BLaER1 (cell line): ENCODE results near the gene SLC25A24.
"Not testable (repeated sequence)": the region's sequence is repeated elsewhere in the genome, so short reads cannot be mapped to it uniquely, and the experiment has no call there.

Experiments used
- H3K27ac ChIP-seq: shearing (Covaris generic); formaldehyde crosslinking; 2 replicates; pipeline ENCODE4 v1.8.1; 2022
- H3K27me3 ChIP-seq: shearing (Covaris generic); formaldehyde crosslinking; 2 replicates; pipeline ENCODE4 v1.8.1; 2022
- H3K36me3 ChIP-seq: shearing (Covaris generic); formaldehyde crosslinking; 2 replicates; pipeline ENCODE4 v1.8.1; 2022
- H3K4me1 ChIP-seq: shearing (Covaris generic); formaldehyde crosslinking; 2 replicates; pipeline ENCODE4 v1.8.1; 2022
- H3K4me2 ChIP-seq: shearing (Covaris generic); formaldehyde crosslinking; 2 replicates; pipeline ENCODE4 v1.8.1; 2022
- H3K4me3 ChIP-seq: shearing (Covaris generic); formaldehyde crosslinking; 2 replicates; pipeline ENCODE4 v1.8.1; 2022
- H3K9ac ChIP-seq: shearing (Covaris generic); formaldehyde crosslinking; 2 replicates; pipeline ENCODE4 v1.8.1; 2022
- H3K9me3 ChIP-seq: shearing (Covaris generic); formaldehyde crosslinking; 2 replicates; pipeline ENCODE4 v1.8.1; 2022
- H4K20me1 ChIP-seq: shearing (Covaris generic); formaldehyde crosslinking; 2 replicates; pipeline ENCODE4 v1.8.1; 2022
- Cebpa-rat ChIP-seq: shearing (Covaris generic); IDR thresholded peaks from 2 replicates; pipeline ENCODE4 v1.8.1; 2022

The SLC25A24 gene

DNA sequence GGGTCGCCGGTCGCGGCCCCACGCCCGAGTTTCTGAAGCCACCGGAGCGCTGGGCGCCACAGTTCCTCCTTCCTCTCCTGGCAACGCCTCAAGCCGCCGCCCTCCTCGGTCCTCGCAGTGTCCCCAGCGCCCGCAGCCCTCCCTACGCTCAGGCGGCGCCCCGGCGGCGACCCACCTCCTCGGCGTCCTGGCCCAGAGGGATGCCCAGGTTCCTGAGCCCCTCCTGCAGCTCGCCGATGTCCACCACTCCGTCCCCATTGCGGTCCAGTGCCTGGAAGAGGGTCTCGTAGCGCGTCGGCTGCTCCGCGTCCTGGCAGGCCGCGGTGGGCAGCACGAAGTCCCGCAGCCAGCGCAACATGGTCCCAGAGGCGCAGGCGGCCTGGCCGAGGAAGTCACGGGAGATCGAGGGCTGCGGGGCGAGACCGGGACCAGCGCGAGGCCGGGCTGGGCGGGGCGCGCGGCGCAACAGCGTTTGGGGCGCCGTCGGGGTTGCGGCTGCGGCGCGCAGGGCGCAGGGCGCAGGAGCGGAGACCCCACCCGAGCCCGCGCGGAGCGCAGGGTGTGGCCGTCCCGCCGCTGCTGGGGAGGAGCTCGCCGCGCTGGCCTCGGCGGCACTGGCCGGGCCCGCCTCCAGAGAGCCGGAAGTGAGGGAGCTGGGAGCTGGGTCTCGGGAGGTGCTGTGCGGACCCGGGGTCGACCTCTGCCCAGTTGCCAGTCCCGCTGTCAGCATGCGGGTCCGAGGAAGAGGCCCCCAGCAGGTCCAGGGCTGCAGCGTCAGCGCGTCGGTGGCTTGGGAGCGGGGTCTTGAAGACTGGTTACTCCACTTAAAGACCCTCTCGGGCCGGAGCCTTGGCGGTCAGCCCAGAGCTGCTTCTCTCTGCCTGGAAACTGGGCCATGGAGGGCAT lies at the start of gene SLC25A24:
Gene SLC25A24 (minus strand): TSS at position 563 of the 906 bp plus-strand sequence. CDS start 205 bp downstream, at position 358.
- Histone ChIP-seq H3K4me1 (peaks cover 24% of the 10 kb centered on the region), H3K9me3 (peaks cover 28% of the 10 kb centered on the region), H3K27me3 (no peaks in the 10 kb centered on the region), H3K36me3 (peaks cover 28% of the 10 kb centered on the region), H3K27ac (peak within 1 kb of the TSS; percentile 84), H3K4me3 (peak within 1 kb of the TSS; percentile 80), H3K9ac (peak within 1 kb of the TSS; percentile 84), H3K4me2 (peak within 1 kb of the TSS; percentile 81), H4K20me1 (no peaks in the 10 kb centered on the region)
- no peak for TF ChIP-seq Cebpa-rat

- not testable (repeated sequence) for H3K27me3 ChIP-seq, H3K4me1 ChIP-seq, H3K27ac ChIP-seq, H3K36me3 ChIP-seq, H3K4me3 ChIP-seq, H3K9ac ChIP-seq, H3K9me3 ChIP-seq, H3K4me2 ChIP-seq, H4K20me1 ChIP-seq
These were observed 43.8 kb upstream of the SLC25A24 start, which contains the start of gene NBPF4 for GRCh38 chr1:108243976-108244375. NBPF4 (minus strand) TSS chr1:108244076; CDS start chr1:108243761, 315 bp downstream.

DNA sequence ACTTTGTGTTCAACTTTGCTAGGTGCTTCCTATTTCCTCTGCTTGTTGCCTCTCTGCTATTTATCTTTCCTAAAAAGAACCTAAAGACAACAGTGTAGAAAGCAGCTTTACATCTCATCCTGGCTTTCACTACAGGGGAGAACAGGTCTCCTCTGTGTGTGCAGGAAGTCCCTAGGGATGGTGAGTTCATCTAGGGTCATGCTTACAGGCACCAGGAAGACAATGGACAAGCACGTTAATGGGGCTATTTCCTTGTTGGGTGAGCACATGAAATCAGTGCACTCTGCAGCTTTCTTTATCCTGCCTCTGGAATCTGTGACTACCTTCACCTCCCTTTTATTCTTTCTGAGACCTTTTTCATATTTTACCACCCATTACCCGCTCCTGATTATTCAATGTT lies 39.3 kb upstream of the SLC25A24 start:
- H4K20me1 ChIP-seq, H3K27me3 ChIP-seq, H3K27ac ChIP-seq, H3K4me1 ChIP-seq, H3K36me3 ChIP-seq, H3K4me2 ChIP-seq, H3K9me3 ChIP-seq, H3K4me3 ChIP-seq, H3K9ac ChIP-seq: not testable (repeated sequence)

GRCh38 chr1:108235308-108235707 lies 35.2 kb upstream of the SLC25A24 start:
- not testable (repeated sequence) for H4K20me1 ChIP-seq, H3K9ac ChIP-seq, H3K9me3 ChIP-seq, H3K27me3 ChIP-seq, H3K27ac ChIP-seq, H3K4me1 ChIP-seq, H3K4me3 ChIP-seq, H3K36me3 ChIP-seq, H3K4me2 ChIP-seq

- H4K20me1 ChIP-seq, H3K27me3 ChIP-seq, H3K4me3 ChIP-seq, H3K4me1 ChIP-seq, H3K36me3 ChIP-seq, H3K4me2 ChIP-seq, H3K9me3 ChIP-seq, H3K9ac ChIP-seq, H3K27ac ChIP-seq: not testable (repeated sequence)
These were observed 32.0 kb upstream of the SLC25A24 start for GRCh38 chr1:108232183-108232582.

- H3K27me3 ChIP-seq, H3K4me3 ChIP-seq, H3K36me3 ChIP-seq, H3K4me2 ChIP-seq, H3K9me3 ChIP-seq, H4K20me1 ChIP-seq, H3K4me1 ChIP-seq, H3K9ac ChIP-seq, H3K27ac ChIP-seq: not testable (repeated sequence)
These were observed 29.8 kb upstream of the SLC25A24 start for GRCh38 chr1:108229976-108230375.

DNA sequence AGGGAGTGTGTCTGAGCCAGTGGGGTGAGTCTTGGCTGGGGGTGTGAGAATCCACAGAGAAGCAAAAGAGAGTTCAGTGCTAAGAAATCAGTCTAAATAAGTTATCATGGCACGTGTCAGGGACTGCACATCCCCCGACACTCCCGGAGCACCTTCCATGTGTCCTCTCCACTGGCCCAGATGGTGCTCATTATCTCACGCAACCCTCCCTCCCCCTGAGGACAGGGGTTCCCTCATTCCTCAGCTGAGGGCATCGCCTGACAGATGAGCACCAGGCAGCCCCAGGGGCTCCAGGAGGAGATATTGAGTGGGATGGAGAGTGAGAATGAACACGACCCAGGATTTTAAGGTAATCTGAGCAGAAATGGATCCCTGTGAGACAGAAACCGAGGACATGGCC lies 27.6 kb upstream of the SLC25A24 start:
- H3K4me2 ChIP-seq, H3K4me1 ChIP-seq, H3K9ac ChIP-seq, H4K20me1 ChIP-seq, H3K4me3 ChIP-seq, H3K9me3 ChIP-seq, H3K27me3 ChIP-seq, H3K36me3 ChIP-seq, H3K27ac ChIP-seq: not testable (repeated sequence)

GRCh38 chr1:108226855-108227254 lies 26.7 kb upstream of the SLC25A24 start:
- H4K20me1 ChIP-seq, H3K27ac ChIP-seq, H3K27me3 ChIP-seq, H3K9ac ChIP-seq, H3K36me3 ChIP-seq, H3K4me2 ChIP-seq, H3K4me1 ChIP-seq, H3K4me3 ChIP-seq, H3K9me3 ChIP-seq: not testable (repeated sequence)

GRCh38 chr1:108223226-108223625 lies 23.1 kb upstream of the SLC25A24 start:
- not testable (repeated sequence) for H3K4me2 ChIP-seq, H3K4me3 ChIP-seq, H3K27ac ChIP-seq, H4K20me1 ChIP-seq, H3K27me3 ChIP-seq, H3K9me3 ChIP-seq, H3K4me1 ChIP-seq, H3K36me3 ChIP-seq, H3K9ac ChIP-seq

GRCh38 chr1:108217515-108218174 lies 17.5 kb upstream of the SLC25A24 start:
- not testable (repeated sequence) for H3K4me2 ChIP-seq, H3K36me3 ChIP-seq

GRCh38 chr1:108217007-108217406 lies 16.9 kb upstream of the SLC25A24 start:
- not testable (repeated sequence) for H3K9me3 ChIP-seq, H3K4me1 ChIP-seq, H4K20me1 ChIP-seq, H3K4me2 ChIP-seq, H3K36me3 ChIP-seq, H3K27ac ChIP-seq, H3K9ac ChIP-seq, H3K27me3 ChIP-seq, H3K4me3 ChIP-seq

More at GRCh38 chr1:108217515-108218174, 17.5 kb upstream of the SLC25A24 start:
- H3K9ac ChIP-seq, H3K9me3 ChIP-seq, H3K4me3 ChIP-seq, H4K20me1 ChIP-seq, H3K4me1 ChIP-seq, H3K27me3 ChIP-seq, H3K27ac ChIP-seq: not testable (repeated sequence)

DNA sequence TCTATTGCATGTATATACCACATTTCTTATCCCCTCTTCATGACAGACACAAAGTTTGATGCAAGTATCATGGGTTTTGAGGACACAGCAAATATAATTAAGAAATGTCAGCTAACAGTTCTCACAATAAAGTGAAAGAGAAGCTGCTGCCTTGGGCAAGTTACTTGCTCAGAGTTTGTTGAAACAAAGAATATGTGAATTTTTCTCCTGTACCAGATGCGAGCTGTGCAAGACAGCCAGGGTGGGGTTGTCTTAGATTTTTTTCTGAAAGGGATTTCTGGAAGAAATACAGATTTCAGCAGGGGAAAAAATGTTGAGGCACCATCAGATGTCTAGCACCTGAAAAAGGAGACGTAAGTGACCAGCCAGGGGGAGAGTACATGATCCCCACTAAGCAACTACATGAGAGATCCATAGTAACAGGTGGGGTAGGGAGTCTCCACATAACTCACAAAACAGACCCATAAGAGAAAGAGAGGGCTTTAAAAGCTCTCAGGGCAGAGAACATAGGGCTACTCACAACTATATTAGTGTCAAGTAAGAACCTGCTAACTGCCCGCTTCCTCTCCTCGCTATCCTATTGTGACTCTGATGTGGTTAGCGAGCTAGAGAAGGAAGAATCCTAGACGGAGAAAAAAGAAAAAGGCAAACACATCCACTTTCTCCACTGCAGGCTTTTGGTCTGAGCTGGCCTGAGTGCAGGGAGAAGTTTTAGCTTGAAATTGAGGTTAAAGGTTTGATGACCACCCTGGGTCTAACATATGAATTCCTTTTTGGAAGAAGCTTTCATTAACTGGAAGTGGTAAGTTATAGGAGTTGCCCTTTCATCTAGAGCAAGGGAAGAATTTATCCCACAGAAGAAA lies 16.1 kb upstream of the SLC25A24 start:
- not testable (repeated sequence) for H3K36me3 ChIP-seq, H4K20me1 ChIP-seq, H3K4me2 ChIP-seq, H3K27me3 ChIP-seq, H3K9ac ChIP-seq, H3K27ac ChIP-seq, H3K4me1 ChIP-seq, H3K9me3 ChIP-seq, H3K4me3 ChIP-seq

GRCh38 chr1:108214641-108215465 lies 14.7 kb upstream of the SLC25A24 start:
- H4K20me1 ChIP-seq, H3K36me3 ChIP-seq, H3K27ac ChIP-seq, H3K4me3 ChIP-seq, H3K27me3 ChIP-seq, H3K4me2 ChIP-seq, H3K9me3 ChIP-seq, H3K9ac ChIP-seq, H3K4me1 ChIP-seq: not testable (repeated sequence)
